GM23338 (cell line): ENCODE data around the gene ODF2L. TPM values are rescaled to one million over a fixed set of nuclear protein-coding genes. Genes with fewer than 3 reads are reported as not detected.
"Not testable (repeated sequence)": the region's sequence is repeated elsewhere in the genome, so short reads cannot be mapped to it uniquely, and the experiment has no call there.

Experiments used
- ATAC-seq: fragments of 200-7000 bp; cut with Tn5 transposase; 3 replicates; pipeline ENCODE4 v1.9.1; 2020
- DNase-seq: peaks from one replicate; pipeline ENCODE4 v3.0.0-alpha.2; 2015; ENCODE audit warnings: low spot score
- H2AFZ ChIP-seq: fragments of 200-600 bp; sonication (generic); 2 replicates; pipeline ENCODE4 v1.8.0; 2016; ENCODE audit warnings: antibody characterized with exemption, mild to moderate bottlenecking, moderate library complexity
- H3F3A ChIP-seq: fragments of 200-600 bp; sonication (generic); replicated peaks from 2 replicates; pipeline ENCODE4 v1.8.0; 2017; ENCODE audit warnings: antibody characterized with exemption, mixed run types, low read depth
- H3K27ac ChIP-seq: fragments of 200-600 bp; sonication (generic); 2 replicates; pipeline ENCODE4 v1.6.1; 2016; ENCODE audit warnings: low read depth
- H3K27me3 ChIP-seq: fragments of 200-600 bp; sonication (generic); 2 replicates; pipeline ENCODE4 v1.8.0; 2016; ENCODE audit warnings: mild to moderate bottlenecking, mixed run types, moderate library complexity; ENCODE audit not compliant: insufficient read depth
- H3K36me3 ChIP-seq: fragments of 200-600 bp; sonication (generic); 2 replicates; pipeline ENCODE4 v1.8.0; 2016; ENCODE audit warnings: mild to moderate bottlenecking; ENCODE audit not compliant: insufficient read depth
- H3K4me1 ChIP-seq: fragments of 200-600 bp; sonication (generic); 2 replicates; pipeline ENCODE4 v1.8.0; 2016; ENCODE audit warnings: mild to moderate bottlenecking, moderate library complexity; ENCODE audit not compliant: insufficient read depth
- H3K4me2 ChIP-seq: fragments of 200-600 bp; sonication (generic); 2 replicates; pipeline ENCODE4 v1.7.1; 2017; ENCODE audit warnings: mixed run types
- H3K4me3 ChIP-seq: fragments of 200-600 bp; sonication (generic); 2 replicates; pipeline ENCODE4 v1.6.1; 2016; ENCODE audit warnings: mixed run types
- H3K79me2 ChIP-seq: fragments of 200-600 bp; sonication (generic); replicated peaks from 2 replicates; pipeline ENCODE4 v1.8.0; 2017; ENCODE audit warnings: mild to moderate bottlenecking; ENCODE audit not compliant: insufficient read depth
- H3K9me2 ChIP-seq: fragments of 200-600 bp; sonication (generic); 2 replicates; pipeline ENCODE4 v1.8.0; 2017; ENCODE audit not compliant: insufficient read depth
- H4K20me1 ChIP-seq: fragments of 200-600 bp; sonication (generic); replicated peaks from 2 replicates; pipeline ENCODE4 v1.8.0; 2017; ENCODE audit warnings: mild to moderate bottlenecking; ENCODE audit not compliant: insufficient read depth
- H3K27ac Mint-ChIP-seq: 2 replicates; pipeline ENCODE4 v1.8.0; 2020; ENCODE audit warnings: inconsistent platforms, mild to moderate bottlenecking, moderate library complexity, mixed read lengths
- H3K27me3 Mint-ChIP-seq: 3 replicates; pipeline ENCODE4 v1.8.0; 2022; ENCODE audit warnings: low read depth, mild to moderate bottlenecking, moderate library complexity, mixed read lengths, inconsistent platforms; ENCODE audit not compliant: insufficient read depth, poor library complexity
- H3K36me3 Mint-ChIP-seq: 3 replicates; pipeline ENCODE4 v1.8.0; 2021; ENCODE audit warnings: low read depth, mild to moderate bottlenecking, inconsistent platforms, moderate library complexity, mixed read lengths
- H3K4me1 Mint-ChIP-seq: 3 replicates; pipeline ENCODE4 v1.8.0; 2020; ENCODE audit warnings: mild to moderate bottlenecking, inconsistent platforms, mixed read lengths
- H3K4me3 Mint-ChIP-seq: 3 replicates; pipeline ENCODE4 v1.8.0; 2021; ENCODE audit warnings: moderate library complexity, mild to moderate bottlenecking, inconsistent platforms, mixed read lengths
- H3K9me3 Mint-ChIP-seq: 3 replicates; pipeline ENCODE4 v1.8.0; 2020; ENCODE audit warnings: moderate library complexity, mild to moderate bottlenecking, inconsistent platforms, mixed read lengths
- CREB1 ChIP-seq: fragments of 250-450 bp; sonication (Bioruptor Pico); IDR thresholded peaks from 2 replicates; pipeline ENCODE4 v1.5.0; 2020; ENCODE audit warnings: low read depth, mild to moderate bottlenecking, moderate library complexity
- CTCF ChIP-seq, 2 experiments: fragments of 200-600 bp in 1 of 2; sonication (generic) in 1 of 2; conservative IDR thresholded peaks; 2 replicates each; pipeline versions ENCODE4 v1.5.1 to v1.6.1; 2016 to 2017; ENCODE audit warnings: antibody characterized with exemption in 2 of 2, low read depth in 2 of 2, mild to moderate bottlenecking in 2 of 2, moderate library complexity in 1 of 2
- ETS1 ChIP-seq: IDR thresholded peaks from 2 replicates; pipeline ENCODE4 v1.6.1; 2016; ENCODE audit warnings: antibody characterized with exemption
- EZH2 ChIP-seq: fragments of 200-600 bp; sonication (generic); IDR thresholded peaks from one replicate; pipeline ENCODE4 v1.8.0; 2017; ENCODE audit warnings: antibody characterized with exemption, mild to moderate bottlenecking, low read depth; ENCODE audit not compliant: unreplicated experiment
- EZH2phosphoT487 ChIP-seq: fragments of 200-600 bp; sonication (generic); IDR thresholded peaks from one replicate; pipeline ENCODE4 v1.8.1; 2018; ENCODE audit warnings: antibody characterized with exemption; ENCODE audit not compliant: unreplicated experiment
- JUNB ChIP-seq: IDR thresholded peaks from one replicate; pipeline ENCODE4 v1.6.1; 2016; ENCODE audit warnings: antibody characterized with exemption; ENCODE audit not compliant: unreplicated experiment
- NANOG ChIP-seq: IDR thresholded peaks from 2 replicates; pipeline ENCODE4 v1.6.1; 2016; ENCODE audit warnings: antibody characterized with exemption, borderline replicate concordance
- POLR2AphosphoS5 ChIP-seq: IDR thresholded peaks from 2 replicates; pipeline ENCODE4 v1.6.1; 2016; ENCODE audit warnings: antibody characterized with exemption, low read depth
- STAT1 ChIP-seq: IDR thresholded peaks from one replicate; pipeline ENCODE4 v1.6.1; 2016; ENCODE audit warnings: antibody characterized with exemption; ENCODE audit not compliant: unreplicated experiment
- ZNF114 ChIP-seq: fragments of 250-450 bp; sonication (Bioruptor Pico); IDR thresholded peaks from 2 replicates; pipeline ENCODE4 v1.5.0; 2020; ENCODE audit warnings: mild to moderate bottlenecking, moderate library complexity
- ZNF331 ChIP-seq: fragments of 250-450 bp; sonication (Bioruptor Pico); IDR thresholded peaks from 2 replicates; pipeline ENCODE4 v1.5.0; 2020; ENCODE audit warnings: low read depth, mild to moderate bottlenecking, moderate library complexity
- ZNF462 ChIP-seq: fragments of 250-450 bp; sonication (Bioruptor Pico); IDR thresholded peaks from 2 replicates; pipeline ENCODE4 v1.5.0; 2020; ENCODE audit warnings: mild to moderate bottlenecking, moderate library complexity
- polyA plus RNA-seq: library from polyadenylated mRNA; unstranded; fragments of >200 nt; fragmentation: Nextera tagmentation; extraction: Ambion mirVana; gene quantifications from 2 replicates; pipeline ENCODE4 v1.2.1, GENCODE V29; 2016
- total RNA-seq: library from RNA; depleted of rRNA; stranded (reverse); fragments of >200 nt; shearing (Covaris generic); gene quantifications from 2 replicates; pipeline ENCODE4 v1.2.3, GENCODE V29; 2014

The ODF2L gene
- total and polyA plus RNA-seq, 2 experiments from 2014 or later: 29.8 to 51.5 TPM

- not testable (repeated sequence) for ATAC-seq, H3K4me2 ChIP-seq, H4K20me1 ChIP-seq, H3F3A ChIP-seq, H3K4me3 Mint-ChIP-seq, H3K27ac ChIP-seq, H3K27me3 Mint-ChIP-seq, H3K9me3 Mint-ChIP-seq, H3K36me3 ChIP-seq, H3K27ac Mint-ChIP-seq, H3K27me3 ChIP-seq, H3K9me2 ChIP-seq, H3K4me3 ChIP-seq, DNase-seq, H2AFZ ChIP-seq, H3K4me1 Mint-ChIP-seq, H3K4me1 ChIP-seq, H3K79me2 ChIP-seq
- H3K36me3 Mint-ChIP-seq: peaks cover 25% of the 10 kb centered on the region; the same call in 2 of the 3 replicates
Measured at GRCh38 chr1:86350230-86350629, 45.9 kb downstream of the ODF2L start.

GRCh38 chr1:86346388-86346787, 49.7 kb downstream of the ODF2L start:
- Histone ChIP-seq H3K4me1 (no peaks in the 10 kb centered on the region), H3F3A (no peaks in the 10 kb centered on the region), H4K20me1 (no peaks in the 10 kb centered on the region), H3K27ac (no peak overlapping the region), H3K4me3 (no peak overlapping the region), H3K36me3 (no peaks in the 10 kb centered on the region), H3K4me2 (no peak overlapping the region), H2AFZ (no peak overlapping the region), H3K79me2 (no peaks in the 10 kb centered on the region), H3K27me3 (no peaks in the 10 kb centered on the region), H3K9me2 (no peaks in the 10 kb centered on the region)
- Mint-ChIP-seq H3K4me3 (no peak overlapping the region), H3K27ac (no peak overlapping the region), H3K9me3 (peaks cover 15% of the 10 kb centered on the region; the same call in 2 of the 3 replicates), H3K4me1 (no peaks in the 10 kb centered on the region), H3K27me3 (no peaks in the 10 kb centered on the region), H3K36me3 (peaks cover 23% of the 10 kb centered on the region; the same call in 2 of the 3 replicates)
- ATAC-seq (no peak), DNase-seq (no peak)
- no peak for TF ChIP-seq ZNF331 (CRISPR knock-in tag)
- TF ChIP-seq ETS1: no peak
- TF ChIP-seq EZH2phosphoT487: no peak
- no peak for TF ChIP-seq ZNF114
- TF ChIP-seq NANOG: no peak
- TF ChIP-seq POLR2AphosphoS5: no peak
- TF ChIP-seq STAT1: no peak
- no peak for TF ChIP-seq ZNF462 (CRISPR knock-in tag)
- no peak for TF ChIP-seq JUNB
- TF ChIP-seq CREB1: no peak
- no peak for TF ChIP-seq CTCF (conservative IDR thresholded peaks at IDR 0.05; ENCODE audit: low read depth in 2 of 2)
- TF ChIP-seq EZH2: no peak
